CD14-positive monocyte (primary cell): ENCODE measurements around the gene RAB4B. TPM values are rescaled to one million over a fixed set of nuclear protein-coding genes. Genes with fewer than 3 reads are reported as not detected.
A peak's percentile ranks its signal among the peaks of the same experiment; 100 is the strongest.

Source experiments
- DNase-seq, 3 donors: peaks; one replicate each; pipeline ENCODE4 v3.0.0-alpha.2; 2011 to 2022
- H2AFZ ChIP-seq: 2 replicates; pipeline ENCODE4 v1.6.0; 2012; ENCODE audit warnings: mild to moderate bottlenecking, low read depth, low read length, inconsistent platforms; ENCODE audit not compliant: insufficient read depth, poor library complexity, severe bottlenecking
- H3K27ac ChIP-seq, 2 donors: 1 replicate in 1 of 2; 2 replicates in 1 of 2; pipeline ENCODE4 v1.5.1; 2012 to 2013; ENCODE audit warnings: low read length in 2 of 2, control low read depth in 1 of 2, inconsistent platforms in 1 of 2, low read depth in 1 of 2, mild to moderate bottlenecking in 1 of 2
- H3K27me3 ChIP-seq, 2 donors: one replicate each; pipeline versions ENCODE4 v1.6.0 to v1.6.1; 2011 to 2013; ENCODE audit warnings: low read length in 2 of 2; ENCODE audit not compliant: control insufficient read depth in 2 of 2, insufficient read depth in 2 of 2
- H3K36me3 ChIP-seq, 2 donors: replicated peaks in 1 of 2; 1 replicate in 1 of 2; 2 replicates in 1 of 2; pipeline versions ENCODE4 v1.5.1 to v1.6.1; 2012 to 2013; ENCODE audit warnings: low read length in 2 of 2, control low read depth in 1 of 2, inconsistent platforms in 1 of 2, mild to moderate bottlenecking in 1 of 2; ENCODE audit not compliant: insufficient read depth in 2 of 2, control insufficient read depth in 1 of 2
- H3K4me1 ChIP-seq, 2 donors: 1 replicate in 1 of 2; 2 replicates in 1 of 2; pipeline versions ENCODE4 v1.5.1 to v1.6.1; 2012 to 2013; ENCODE audit warnings: low read length in 2 of 2, control low read depth in 1 of 2, inconsistent platforms in 1 of 2, mild to moderate bottlenecking in 1 of 2, moderate library complexity in 1 of 2; ENCODE audit not compliant: insufficient read depth in 2 of 2, control insufficient read depth in 1 of 2
- H3K4me2 ChIP-seq: replicated peaks from 2 replicates; pipeline ENCODE3; 2012; ENCODE audit warnings: low read length, moderate library complexity, mild to moderate bottlenecking; ENCODE audit not compliant: poor library complexity, severe bottlenecking; ENCODE audit errors: extremely low read depth
- H3K4me3 ChIP-seq, 3 experiments: fragments of 200-600 bp in 1 of 3; sonication (generic) in 1 of 3; replicated peaks in 1 of 3; 1 replicate in 2 of 3; 2 replicates in 1 of 3; pipeline ENCODE4 v1.5.1; 2011 to 2013; ENCODE audit warnings: low read length in 3 of 3, mild to moderate bottlenecking in 3 of 3, control low read depth in 2 of 3, low read depth in 2 of 3, inconsistent platforms in 1 of 3, moderate library complexity in 1 of 3
- H3K79me2 ChIP-seq: 2 replicates; pipeline ENCODE4 v1.6.0; 2012; ENCODE audit warnings: mild to moderate bottlenecking, control low read depth, inconsistent platforms, low read length, moderate library complexity; ENCODE audit not compliant: insufficient read depth
- H3K9ac ChIP-seq: 2 replicates; pipeline ENCODE4 v1.6.0; 2017; ENCODE audit warnings: low read length, mild to moderate bottlenecking; ENCODE audit not compliant: insufficient read depth, poor library complexity, severe bottlenecking
- H3K9me3 ChIP-seq, 2 donors: replicated peaks in 1 of 2; 1 replicate in 1 of 2; 2 replicates in 1 of 2; pipeline versions ENCODE4 v1.5.1 to v1.6.1; 2012 to 2013; ENCODE audit warnings: low read length in 2 of 2, control low read depth in 1 of 2; ENCODE audit not compliant: control insufficient read depth in 1 of 2, insufficient read depth in 1 of 2
- H4K20me1 ChIP-seq: 2 replicates; pipeline ENCODE4 v1.6.0; 2012; ENCODE audit warnings: mild to moderate bottlenecking, low read length, control low read depth, moderate library complexity; ENCODE audit not compliant: insufficient read depth
- H3K27ac Mint-ChIP-seq, 7 donors: one replicate each; pipeline ENCODE4 v1.8.0; 2020; ENCODE audit warnings: mild to moderate bottlenecking in 7 of 7, mixed read lengths in 7 of 7, moderate library complexity in 6 of 7, inconsistent platforms in 2 of 7
- H3K27me3 Mint-ChIP-seq, 3 donors: one replicate each; pipeline ENCODE4 v1.8.0; 2021 to 2022; ENCODE audit warnings: low read depth in 3 of 3, mild to moderate bottlenecking in 3 of 3, mixed read lengths in 3 of 3, moderate library complexity in 3 of 3, inconsistent platforms in 1 of 3
- H3K36me3 Mint-ChIP-seq, 2 donors: one replicate each; pipeline ENCODE4 v1.8.0; 2020; ENCODE audit warnings: mixed read lengths in 2 of 2, inconsistent platforms in 1 of 2, mild to moderate bottlenecking in 1 of 2
- H3K4me1 Mint-ChIP-seq: one replicate; pipeline ENCODE4 v1.8.0; 2020; ENCODE audit warnings: mild to moderate bottlenecking, mixed read lengths
- H3K4me3 Mint-ChIP-seq, 2 donors: one replicate each; pipeline ENCODE4 v1.8.0; 2020; ENCODE audit warnings: mild to moderate bottlenecking in 2 of 2, mixed read lengths in 2 of 2, moderate library complexity in 1 of 2
- H3K9me3 Mint-ChIP-seq, 7 donors: one replicate each; pipeline ENCODE4 v1.8.0; 2020 to 2022; ENCODE audit warnings: mixed read lengths in 7 of 7, mild to moderate bottlenecking in 6 of 7, moderate library complexity in 6 of 7, inconsistent platforms in 2 of 7
- CTCF ChIP-seq: fragments of 200-600 bp; IDR thresholded peaks from one replicate; pipeline ENCODE4 v1.8.0; 2022; ENCODE audit warnings: antibody characterized with exemption, mild to moderate bottlenecking
- WGBS: methylation state at CpG from one replicate; pipeline ENCODE4 v1.1.5; 2013; ENCODE audit warnings: missing lambda C conversion rate; ENCODE audit not compliant: insufficient coverage; 5-methylcytosine and 5-hydroxymethylcytosine counted together
- intact Hi-C, 2 donors: fragments of 100-400 bp; cut with micrococcal nuclease; formaldehyde crosslinking; loops; one replicate each; pipeline versions ENCODE4 v1.15.0 to v1.15.1; 2023
- polyA plus RNA-seq, 3 donors: library from polyadenylated mRNA; depleted of rRNA in 1 of 3; unstranded in 2 of 3; stranded (reverse) in 1 of 3; fragments of 300-500 nt in 2 of 3; fragments of >200 nt in 1 of 3; fragmentation: Illumina TruSeq in 2 of 3; gene quantifications; 1 replicate in 2 of 3; 2 replicates in 1 of 3; pipeline ENCODE4 v1.2.3, GENCODE V29; 2012 to 2021

The RAB4B gene
- polyA plus RNA-seq, 3 donors, result 89.4 to 132 (median 108) TPM

- no peak for DNase-seq
- Histone ChIP-seq H3K4me3 (peak overlapping the region; percentile 69 to 89 (median 85)), H2AFZ (peak overlapping the region; percentile 52)
These were observed 456 bp upstream of the RAB4B start for GRCh38 chr19:40777645-40777936.

GRCh38 chr19:40778706-40779284, 748 bp downstream of the RAB4B start:
- peak overlapping the region; percentile 78 for H3K9ac ChIP-seq
- H2AFZ ChIP-seq, result peak overlapping the region; percentile 79
- Mint-ChIP-seq H3K4me3 (peak overlapping the region; percentile 94 to 97), H3K36me3 (peaks cover 29 to 43% of the 10 kb centered on the region in 2 donors), H3K4me1 (peaks cover 33% of the 10 kb centered on the region), H3K27ac (peak overlapping the region; percentile 97 to 100 (median 99)), H3K9me3 (peaks cover 0 to 1% (median 0%) of the 10 kb centered on the region in 7 donors), H3K27me3 (peaks cover 0 to 4% (median 0%) of the 10 kb centered on the region in 3 donors)
- H3K27me3 ChIP-seq, result no peaks in the 10 kb centered on the region
- H3K79me2 ChIP-seq, result peaks cover 21% of the 10 kb centered on the region
- TF ChIP-seq CTCF, result no peak
- DNase-seq, result peak in 2 of 3 donors; percentile 19 to 48
- peaks cover 25% of the 10 kb centered on the region for H4K20me1 ChIP-seq
- H3K9me3 ChIP-seq, result no peaks in the 10 kb centered on the region
- peaks cover 19 to 24% of the 10 kb centered on the region in 2 donors for H3K4me1 ChIP-seq
- peak overlapping the region; percentile 69 to 89 (median 85) for H3K4me3 ChIP-seq
- H3K27ac ChIP-seq, result peak overlapping the region; percentile 95 to 97
- WGBS, result 15% methylated on average over 7 of the region's 7 CpGs
- intact Hi-C loops, result loop anchor here in 1 of 2 donors (1.0 to 5.0 kb wide), 3 partner anchors 20 to 34 kb away; partner anchors contain the start of gene SNRPA
- H3K36me3 ChIP-seq, result peaks cover 4 to 28% of the 10 kb centered on the region in 2 donors
- H3K4me2 ChIP-seq, result peak overlapping the region; percentile 93

More at GRCh38 chr19:40777645-40777936, 456 bp upstream of the RAB4B start:
- Histone ChIP-seq H3K9me3 (no peaks in the 10 kb centered on the region), H3K4me2 (peak overlapping the region; percentile 93), H3K4me1 (peaks cover 19 to 24% of the 10 kb centered on the region in 2 donors), H3K79me2 (peaks cover 21% of the 10 kb centered on the region), H3K9ac (peak overlapping the region; percentile 78), H3K36me3 (peaks cover 3 to 22% of the 10 kb centered on the region in 2 donors), H3K27me3 (no peaks in the 10 kb centered on the region), H3K27ac (peak overlapping the region; percentile 95 to 97), H4K20me1 (peaks cover 25% of the 10 kb centered on the region)
- peak overlapping the region; percentile 97 to 100 (median 99) for H3K27ac Mint-ChIP-seq
- peaks cover 0 to 1% (median 0%) of the 10 kb centered on the region in 7 donors for H3K9me3 Mint-ChIP-seq
- peak overlapping the region; percentile 94 to 97 for H3K4me3 Mint-ChIP-seq
- WGBS, result 0% methylated on average over 5 of the region's 10 CpGs
- peaks cover 33% of the 10 kb centered on the region for H3K4me1 Mint-ChIP-seq
- TF ChIP-seq CTCF, result no peak
- H3K27me3 Mint-ChIP-seq, result peaks cover 0 to 2% (median 1%) of the 10 kb centered on the region in 3 donors
- intact Hi-C loops, result loop anchor here in 1 of 2 donors (2.0 to 5.0 kb wide), 2 partner anchors 35 to 63 kb away; no protein-coding TSS in a partner anchor
- peaks cover 24 to 31% of the 10 kb centered on the region in 2 donors for H3K36me3 Mint-ChIP-seq
